ENCODE measurements around the gene AAMDC.
"Not testable (repeated sequence)": the region's sequence is repeated elsewhere in the genome, so short reads cannot be mapped to it uniquely, and the experiment has no call there.

AAMDC gene

DNA sequence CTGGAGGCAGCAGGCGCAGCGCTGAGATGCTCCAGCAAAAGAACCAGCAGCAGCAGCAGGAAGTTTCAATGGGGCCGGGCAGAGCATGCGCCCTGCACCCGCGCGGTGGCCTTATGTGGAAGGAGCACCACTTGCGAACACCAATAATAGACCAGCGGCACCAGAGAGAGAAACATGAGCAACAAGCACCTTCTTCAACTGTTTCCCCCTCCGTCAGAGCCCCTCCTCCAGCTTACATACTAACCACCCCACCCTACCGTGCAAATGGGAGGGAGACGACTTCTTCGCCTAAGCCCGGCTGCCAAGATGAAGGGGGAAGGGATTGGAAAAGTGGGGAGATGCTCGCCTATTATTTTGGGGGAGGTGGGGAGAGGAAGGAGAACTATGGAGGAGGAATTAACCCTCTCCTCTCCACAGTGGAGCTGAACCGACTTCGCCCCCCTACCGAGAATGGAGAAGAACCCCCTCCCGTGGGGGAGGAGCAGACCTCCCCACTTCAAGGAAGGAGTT, 1.5 kb upstream of the AAMDC start:
- H3K4me3 ChIP-seq (ENCODE audit: low read length) = peak overlapping the region; percentile 94
- DNase-seq (ENCODE audit: low read depth, low spot score) = peak; percentile 94

DNA sequence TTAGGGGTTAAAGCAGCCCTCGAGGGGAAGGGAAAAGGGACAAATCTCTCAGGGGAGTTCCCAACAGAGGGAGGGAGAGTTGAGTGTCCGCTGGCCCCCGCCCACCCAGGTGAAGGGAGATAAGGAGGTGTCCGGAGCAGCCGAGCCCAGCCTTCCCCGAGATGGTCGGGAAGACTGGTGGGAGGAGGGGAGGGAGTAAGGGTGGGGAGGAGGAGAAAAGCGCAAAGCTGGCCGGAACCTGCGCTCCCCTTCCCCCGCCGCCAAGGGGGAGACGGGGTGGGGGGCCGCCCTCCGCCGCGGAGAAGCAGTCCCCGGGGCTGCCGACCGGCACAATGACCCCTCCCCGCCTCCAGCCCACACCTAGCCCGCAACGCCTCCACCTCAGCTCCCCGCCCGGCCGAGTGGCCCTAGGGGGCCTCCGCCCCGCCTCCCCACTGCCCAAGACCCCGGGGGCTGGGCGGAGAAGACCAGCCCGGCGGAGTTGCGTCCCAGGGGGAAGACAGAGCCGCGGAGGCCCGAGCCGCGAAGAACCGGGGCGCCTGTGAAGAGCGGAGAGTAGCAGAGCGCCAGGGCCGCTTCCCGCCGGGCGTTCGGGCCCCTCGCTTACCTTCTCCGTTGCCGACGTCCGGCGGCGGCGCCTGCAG, 901 bp upstream of the AAMDC start:
- H3K4me3 ChIP-seq (ENCODE audit: low read length) = peak overlapping the region; percentile 94
- DNase-seq (ENCODE audit: low read depth, low spot score) = no peak

DNA sequence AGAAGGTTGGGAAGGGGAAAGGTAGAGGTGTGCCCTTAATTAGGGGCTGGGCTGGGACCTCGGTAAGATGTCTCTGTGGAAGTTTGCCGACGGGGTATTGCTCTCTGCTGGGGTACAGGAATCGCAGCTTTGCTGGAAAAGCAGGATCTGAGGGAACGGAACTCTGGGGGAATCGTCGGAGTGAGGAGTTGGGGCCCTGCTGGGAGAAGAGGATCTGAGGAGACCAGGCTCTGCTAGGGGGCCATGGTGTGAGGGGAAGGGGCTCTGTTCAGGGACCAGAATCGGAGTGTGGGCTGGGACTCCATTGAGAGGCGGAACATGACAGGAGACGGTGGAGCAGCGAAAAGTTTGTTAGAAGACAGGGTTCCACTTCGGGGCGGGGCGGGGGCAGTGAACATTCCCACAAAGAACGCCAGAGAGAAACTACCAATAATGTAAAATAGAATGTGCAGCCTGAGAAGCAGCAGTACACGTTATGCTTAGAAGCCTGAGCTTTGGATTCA, 456 bp downstream of the AAMDC start:
- no peak for DNase-seq (ENCODE audit: low read depth, low spot score)
- H3K4me3 ChIP-seq (ENCODE audit: low read length) = peak overlapping the region; percentile 94

DNA sequence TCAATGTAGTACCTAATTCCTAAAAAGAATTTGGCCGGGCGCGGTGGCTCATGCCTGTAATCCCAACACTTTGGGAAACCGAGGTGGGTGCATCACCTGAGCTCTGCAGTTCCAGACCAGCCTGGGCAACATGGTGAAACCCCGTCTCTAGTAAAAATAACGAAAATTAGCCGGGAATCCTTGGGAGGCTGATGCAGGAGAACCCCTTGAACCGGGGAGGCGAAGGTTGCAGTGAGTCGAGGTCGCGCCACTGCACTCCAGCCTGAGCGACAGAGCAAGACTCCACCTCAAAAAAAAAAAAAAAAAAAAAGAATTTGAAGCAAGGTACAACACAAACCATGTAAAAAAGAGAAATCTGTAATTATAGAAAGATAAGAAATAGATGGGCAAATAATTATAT, 1.2 kb downstream of the AAMDC start:
- not testable (repeated sequence) for DNase-seq (ENCODE audit: low read depth, low spot score); H3K4me3 ChIP-seq (ENCODE audit: low read length)

DNA sequence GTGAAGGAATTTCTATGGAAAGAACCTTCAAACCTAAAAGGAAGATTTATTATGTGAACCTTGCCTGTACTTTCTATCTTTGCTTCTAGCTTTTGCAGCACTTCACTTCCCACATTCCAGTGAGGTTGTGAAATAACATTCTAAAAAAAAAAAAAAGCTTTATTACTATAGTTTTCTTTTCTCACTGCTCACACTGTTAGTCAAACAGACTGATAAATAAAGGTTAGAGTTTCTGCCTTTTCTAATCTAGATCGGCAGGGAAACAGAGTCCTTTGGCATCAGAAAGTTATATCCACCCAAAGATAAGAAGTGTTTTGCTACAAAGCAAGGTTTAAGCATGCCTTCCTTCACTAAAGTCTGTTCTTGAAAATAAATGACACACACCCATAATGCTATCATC, 2.8 kb downstream of the AAMDC start:
- no peak overlapping the region for H3K4me3 ChIP-seq (ENCODE audit: low read length)
- no peak for DNase-seq (ENCODE audit: low read depth, low spot score)

DNA sequence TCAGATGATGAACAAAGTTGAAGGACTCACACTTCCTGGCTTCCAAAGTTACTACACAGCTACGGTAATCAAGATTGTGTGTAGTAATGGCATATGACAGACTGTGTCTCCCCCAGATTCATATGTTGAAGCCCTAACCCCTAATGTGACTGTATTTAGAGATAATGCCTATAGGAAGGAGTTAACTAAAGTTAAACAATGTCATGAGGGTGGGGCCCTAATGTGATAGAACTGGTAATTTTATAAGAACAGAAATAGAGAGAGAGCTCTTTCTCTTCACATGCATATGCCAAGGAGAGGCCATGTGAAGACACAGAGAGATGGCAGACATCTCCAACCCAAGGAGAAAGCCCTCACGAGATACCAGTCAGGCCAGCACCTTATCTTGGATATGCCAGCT, 8.0 kb downstream of the AAMDC start:
- H3K4me3 ChIP-seq (ENCODE audit: low read length) = no peak overlapping the region
- no peak for DNase-seq (ENCODE audit: low read depth, low spot score)

DNA sequence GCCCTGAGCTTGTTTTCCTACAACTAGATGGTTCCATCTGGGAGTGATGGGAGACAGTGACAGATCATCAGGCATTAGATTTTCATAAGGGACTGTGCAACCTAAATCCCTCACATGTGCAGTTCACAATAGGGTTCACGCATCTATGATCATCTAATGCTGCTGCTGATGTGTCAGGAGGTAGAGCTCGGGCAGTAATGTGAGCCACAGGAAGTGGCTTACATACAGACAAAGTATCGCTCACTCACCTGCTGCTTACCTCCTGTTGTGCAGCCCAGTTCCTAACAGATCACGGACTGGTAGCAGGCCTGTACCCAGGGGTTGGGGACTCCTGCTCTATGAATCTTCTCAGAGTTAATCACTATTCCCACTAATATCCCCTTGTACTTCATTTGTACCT, 12.4 kb downstream of the AAMDC start:
- DNase-seq (ENCODE audit: low read depth, low spot score) = no peak

DNA sequence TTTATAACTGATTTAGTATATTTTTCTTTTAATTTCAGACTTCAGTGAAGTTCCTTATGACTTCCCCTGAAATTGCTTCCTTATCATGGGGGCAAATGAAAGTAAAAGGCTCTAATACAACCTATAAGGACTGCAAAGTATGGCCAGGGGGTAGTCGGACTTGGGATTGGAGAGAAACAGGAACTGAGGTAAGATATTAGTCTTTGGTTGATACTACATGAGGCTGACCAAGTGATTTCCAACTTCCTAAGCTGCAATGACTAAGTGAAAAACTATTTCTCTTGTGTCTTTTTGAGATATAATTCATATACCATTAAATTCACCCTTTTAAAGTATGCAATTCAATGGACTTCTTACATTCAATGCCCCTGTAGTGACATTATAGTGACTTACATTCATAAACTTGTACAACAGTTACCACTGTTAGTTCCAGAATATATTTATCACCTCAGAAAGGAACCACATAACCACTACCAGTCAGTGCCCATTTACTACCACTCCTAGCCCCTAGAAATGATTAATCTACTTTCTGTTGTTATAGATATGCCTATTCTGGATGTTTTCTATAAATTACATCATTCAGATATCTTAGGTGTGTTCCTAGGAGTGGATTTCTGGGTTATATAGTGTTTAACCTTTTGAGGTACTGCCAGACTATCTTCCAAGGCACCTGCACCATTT, 21.6 kb downstream of the AAMDC start:
- no peak for DNase-seq (ENCODE audit: low read depth, low spot score)
- no peak overlapping the region for H3K4me3 ChIP-seq (ENCODE audit: low read length)

More for the DNA sequence above, 12.4 kb downstream of the AAMDC start:
- H3K4me3 ChIP-seq (ENCODE audit: low read length) = no peak overlapping the region

DNA sequence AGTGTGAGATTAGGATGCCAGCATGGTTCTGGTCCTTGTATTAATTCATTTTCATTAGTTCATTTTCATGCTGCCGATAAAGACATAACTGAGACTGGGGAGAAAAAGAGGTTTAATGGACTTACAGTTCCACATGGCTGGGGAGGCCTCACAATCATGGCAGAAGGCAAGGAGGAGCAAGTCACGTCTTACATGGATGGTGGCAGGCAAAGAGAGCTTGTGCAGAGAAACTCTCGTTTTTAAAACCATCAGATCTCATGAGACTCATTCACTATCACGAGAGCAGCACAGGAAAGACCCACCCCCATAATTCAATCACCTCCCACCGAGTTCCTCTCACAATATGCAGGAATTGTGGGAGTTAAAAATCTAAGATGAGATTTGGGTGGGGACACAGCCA, 22.8 kb downstream of the AAMDC start:
- not testable (repeated sequence) for H3K4me3 ChIP-seq (ENCODE audit: low read length); DNase-seq (ENCODE audit: low read depth, low spot score)

DNA sequence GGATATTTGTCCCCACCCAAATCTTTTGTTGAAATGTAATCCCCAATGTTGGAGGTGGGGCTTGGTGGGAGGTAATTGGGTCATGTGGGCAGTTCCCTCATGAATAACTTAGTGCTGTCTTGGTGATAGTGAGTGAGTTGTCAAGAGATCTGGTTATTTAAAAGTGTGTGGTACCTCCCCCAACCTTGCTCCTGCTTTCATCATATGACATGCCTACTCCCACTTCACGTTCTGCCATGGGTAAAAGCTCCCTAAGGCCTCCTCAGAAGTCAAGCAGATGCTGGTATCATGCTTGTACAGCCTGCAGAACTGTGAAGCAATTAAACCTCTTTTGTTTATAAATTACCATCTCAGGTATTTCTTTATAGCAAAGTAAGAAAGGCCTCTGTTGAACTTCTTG, 30.6 kb downstream of the AAMDC start:
- no peak for DNase-seq (ENCODE audit: low read depth, low spot score)
- no peak overlapping the region for H3K4me3 ChIP-seq (ENCODE audit: low read length)

DNA sequence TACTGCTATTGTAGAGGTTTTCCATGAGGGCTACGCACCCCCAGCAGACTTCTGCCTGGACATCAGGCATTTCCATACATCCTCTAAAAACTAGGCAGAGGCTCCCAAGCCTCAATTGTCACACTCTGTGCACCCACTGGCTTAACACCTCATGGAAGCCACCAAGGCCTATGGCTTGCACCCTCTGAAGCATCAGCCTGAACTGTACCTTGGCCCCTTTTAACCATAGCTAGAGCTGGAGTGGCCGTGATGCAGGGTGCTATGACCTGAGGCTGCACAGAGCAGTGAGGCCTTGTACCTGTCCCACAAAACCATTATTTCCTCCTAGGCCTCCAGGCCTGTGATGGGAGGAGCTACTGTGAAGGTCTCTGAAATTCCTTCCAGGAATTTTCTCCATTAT, 33.9 kb downstream of the AAMDC start:
- DNase-seq (ENCODE audit: low read depth, low spot score) = no peak

DNA sequence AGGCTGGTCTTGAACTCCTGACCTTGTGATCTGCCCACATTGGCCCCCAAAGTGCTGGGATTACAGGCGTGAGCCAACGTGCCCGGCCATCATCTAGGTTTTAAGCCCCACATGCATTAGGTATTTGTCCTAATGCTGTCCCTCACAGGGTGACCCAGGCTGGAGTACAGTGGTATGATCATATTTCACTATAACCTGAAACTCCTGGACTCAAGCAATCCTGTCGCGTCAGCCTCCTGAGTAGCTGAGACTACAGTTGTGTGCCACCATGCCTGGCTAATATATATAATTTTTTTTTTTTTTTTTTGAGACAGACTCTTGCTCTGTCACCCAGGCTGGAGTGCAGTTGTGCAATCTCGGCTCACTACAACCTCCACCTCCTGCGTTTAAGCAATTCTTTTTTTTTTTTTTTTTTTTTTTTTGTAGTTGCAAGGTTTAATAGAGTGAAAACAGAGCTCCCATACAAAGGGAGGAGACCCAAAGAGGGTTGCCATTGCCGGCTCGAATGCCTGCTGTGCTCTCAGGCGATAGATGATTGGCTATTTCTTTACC, 37.0 kb downstream of the AAMDC start:
- not testable (repeated sequence) for DNase-seq (ENCODE audit: low read depth, low spot score); H3K4me3 ChIP-seq (ENCODE audit: low read length)

More for the DNA sequence above, 33.9 kb downstream of the AAMDC start:
- H3K4me3 ChIP-seq (ENCODE audit: low read length) = no peak overlapping the region

DNA sequence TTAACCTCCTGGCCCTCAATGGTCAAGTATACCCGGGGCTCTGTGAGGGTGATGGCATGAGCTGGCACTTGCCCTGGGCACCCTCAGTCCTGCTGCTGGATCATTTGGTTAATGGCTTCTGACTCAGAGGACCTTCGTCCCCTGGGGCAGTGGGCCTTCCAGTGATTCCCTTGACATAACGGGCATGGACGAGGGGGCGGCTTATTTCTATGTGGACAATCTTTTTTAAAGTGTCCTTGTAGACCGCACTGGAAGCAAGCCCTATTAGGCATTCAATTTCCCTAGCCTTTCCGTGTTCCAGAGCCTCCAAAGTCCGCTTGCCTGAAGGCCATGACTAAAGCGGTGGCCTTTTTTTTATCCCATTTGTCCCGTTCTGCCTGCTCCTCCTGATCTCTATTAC, 40.5 kb downstream of the AAMDC start:
- not testable (repeated sequence) for DNase-seq (ENCODE audit: low read depth, low spot score); H3K4me3 ChIP-seq (ENCODE audit: low read length)

DNA sequence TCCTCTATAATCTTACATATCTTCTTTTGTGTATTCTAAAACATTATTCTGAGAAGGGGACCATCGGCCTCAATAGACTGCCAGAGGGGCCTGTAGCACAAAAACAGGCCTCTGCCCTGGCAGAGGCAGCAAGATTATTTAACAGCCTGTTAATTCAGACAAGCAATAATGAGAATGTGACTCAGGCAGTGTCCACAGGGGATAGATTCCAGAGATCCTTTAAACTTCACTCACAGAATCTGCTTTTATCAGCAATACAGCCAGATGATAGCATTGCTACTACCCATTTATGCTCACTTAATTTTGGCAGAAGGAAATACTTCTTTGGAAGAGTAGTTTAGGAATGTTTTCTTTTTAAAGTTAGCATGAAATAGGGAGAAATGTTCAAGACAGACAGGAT, 44.9 kb downstream of the AAMDC start:
- no peak for DNase-seq (ENCODE audit: low read depth, low spot score)
- H3K4me3 ChIP-seq (ENCODE audit: low read length) = no peak overlapping the region

DNA sequence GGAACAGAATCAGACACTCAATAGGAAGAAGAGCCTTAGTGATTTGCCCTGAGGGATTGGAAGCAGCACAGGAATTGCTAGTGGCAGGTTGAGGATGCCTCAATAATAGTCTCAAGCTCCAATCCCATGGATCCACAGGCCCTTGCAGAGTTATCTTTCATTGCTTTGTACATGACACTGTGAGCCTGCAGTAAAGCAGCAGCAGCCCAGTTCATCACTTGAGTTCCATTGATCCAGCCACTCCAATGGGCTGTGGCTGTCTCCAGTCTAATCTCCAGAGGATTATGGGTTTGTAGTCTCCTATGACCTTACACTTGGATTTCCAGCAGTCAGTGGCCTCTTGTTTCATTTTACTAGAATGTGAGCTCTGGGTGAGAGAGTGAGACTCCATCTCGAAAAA, 45.4 kb downstream of the AAMDC start:
- DNase-seq (ENCODE audit: low read depth, low spot score) = no peak

DNA sequence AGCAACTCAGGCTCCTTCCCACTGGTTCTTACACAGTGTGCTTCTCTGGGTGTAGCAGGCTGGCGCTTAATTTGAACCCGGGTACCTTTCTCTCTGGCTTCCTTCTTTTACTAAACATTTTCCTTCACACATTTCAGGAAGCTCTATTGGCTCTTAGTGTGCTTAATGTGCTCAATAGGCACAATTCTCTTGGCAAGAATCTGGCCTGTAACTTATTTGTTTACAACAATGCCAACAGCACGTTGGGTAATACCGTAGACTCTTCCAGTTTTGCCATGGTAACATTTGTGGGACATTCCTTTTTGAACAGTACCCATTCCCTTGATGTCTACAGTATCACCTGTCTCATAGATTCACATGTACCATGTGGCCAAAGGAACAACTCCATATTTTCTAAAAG, 47.8 kb downstream of the AAMDC start:
- H3K4me3 ChIP-seq (ENCODE audit: low read length) = no peak overlapping the region
- DNase-seq (ENCODE audit: low read depth, low spot score) = no peak

More for the DNA sequence above, 45.4 kb downstream of the AAMDC start:
- no peak overlapping the region for H3K4me3 ChIP-seq (ENCODE audit: low read length)

DNA sequence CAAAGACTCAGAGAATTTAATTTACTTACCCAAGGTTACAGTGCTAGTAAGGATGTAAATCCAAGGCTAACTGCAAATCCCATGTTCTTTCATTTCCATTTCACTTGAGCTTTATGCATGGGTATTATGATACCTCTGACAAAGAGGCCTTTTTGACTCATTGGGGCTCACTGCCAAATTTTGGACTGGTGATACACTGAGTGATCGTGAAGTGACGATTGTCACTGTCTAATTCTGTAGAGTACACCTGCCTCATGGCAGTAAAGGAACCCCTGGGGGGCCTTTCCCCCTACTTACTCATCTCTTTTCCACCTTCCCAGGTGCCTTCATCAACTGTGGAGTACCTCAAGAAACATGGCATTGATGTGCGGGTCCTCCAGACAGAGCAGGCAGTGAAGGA, 50.9 kb downstream of the AAMDC start:
- DNase-seq (ENCODE audit: low read depth, low spot score) = no peak
- no peak overlapping the region for H3K4me3 ChIP-seq (ENCODE audit: low read length)

DNA sequence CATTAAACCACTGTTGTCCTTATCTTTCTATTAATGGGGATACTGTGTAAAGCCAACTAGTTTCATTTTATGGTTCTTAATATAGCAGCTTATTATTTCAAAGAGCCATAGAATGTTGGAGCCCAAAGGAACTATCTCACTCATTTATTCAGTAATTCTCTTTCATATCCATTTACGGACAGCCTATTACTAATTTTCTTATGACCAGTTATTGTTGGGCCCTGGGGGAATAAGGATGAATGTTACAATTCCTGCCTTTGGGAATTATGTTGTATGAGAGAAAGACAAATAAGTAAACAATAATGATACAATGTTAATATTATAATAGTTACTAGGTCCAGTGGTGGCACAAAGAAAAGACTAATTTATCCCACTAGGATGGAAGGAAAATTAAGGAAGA, 52.4 kb downstream of the AAMDC start:
- no peak for DNase-seq (ENCODE audit: low read depth, low spot score)

DNA sequence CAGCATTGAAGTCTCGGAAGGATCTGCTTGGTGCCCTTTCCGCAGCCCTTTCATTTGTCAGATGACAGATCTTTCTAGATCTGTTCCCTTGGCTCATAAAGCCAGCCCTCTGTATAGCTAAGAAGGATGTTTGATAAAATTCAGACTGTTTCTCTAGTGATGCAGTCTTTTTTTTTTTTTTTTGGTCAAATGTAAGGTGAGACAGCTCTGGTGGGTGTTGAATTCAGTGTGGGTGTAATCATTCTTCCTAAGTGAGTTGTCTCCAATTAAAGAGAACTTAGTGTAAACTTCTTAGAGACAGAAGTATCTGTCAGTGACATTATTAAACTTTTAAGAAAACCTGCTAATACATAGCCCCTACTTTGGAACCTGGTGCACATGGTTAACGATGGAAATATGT, 53.3 kb downstream of the AAMDC start:
- DNase-seq (ENCODE audit: low read depth, low spot score) = no peak
- no peak overlapping the region for H3K4me3 ChIP-seq (ENCODE audit: low read length)

More for the DNA sequence above, 52.4 kb downstream of the AAMDC start:
- no peak overlapping the region for H3K4me3 ChIP-seq (ENCODE audit: low read length)

DNA sequence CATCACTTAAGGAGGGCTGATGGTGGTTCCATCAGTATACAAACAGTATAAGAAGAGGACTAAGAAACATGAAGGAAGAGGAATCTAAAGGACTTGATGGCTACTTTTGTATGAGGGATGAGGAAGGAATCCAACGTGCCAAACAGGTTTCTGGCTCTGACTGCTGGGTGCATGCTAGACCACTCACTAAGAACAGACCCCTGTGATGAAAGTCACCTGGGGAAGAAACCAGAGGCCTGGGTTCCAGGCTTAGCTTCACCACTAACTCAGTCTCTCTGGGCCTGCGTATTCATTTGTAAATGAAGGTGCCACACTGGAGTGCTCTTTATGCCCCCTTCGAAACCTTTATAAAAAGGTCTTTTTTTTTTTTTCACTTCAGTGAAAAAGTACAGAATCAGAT, 55.1 kb downstream of the AAMDC start:
- H3K4me3 ChIP-seq (ENCODE audit: low read length) = no peak overlapping the region
- DNase-seq (ENCODE audit: low read depth, low spot score) = no peak

Measured in Jurkat, Clone E6-1 (cell line).